DND-41 (cell line): ENCODE results near the gene TCERG1L.
A peak's percentile ranks its signal among the peaks of the same experiment; 100 is the strongest.

Experiments used
- ATAC-seq: fragments of 200-7000 bp; cut with Tn5 transposase; 3 replicates; pipeline ENCODE4 v1.9.1; 2021; ENCODE audit warnings: low read depth; ENCODE audit not compliant: insufficient read depth
- DNase-seq: peaks from one replicate; pipeline ENCODE4 v3.0.0-alpha.2; 2020
- H2AFZ ChIP-seq: 2 replicates; pipeline ENCODE4 v1.6.0; 2012; ENCODE audit warnings: low read depth, low read length
- H3K27ac ChIP-seq: 2 replicates; pipeline ENCODE4 v1.5.1; 2012; ENCODE audit warnings: low read length, inconsistent platforms
- H3K27me3 ChIP-seq: fragments of 200-600 bp; sonication (generic); 2 replicates; pipeline ENCODE4 v1.6.0; 2012; ENCODE audit warnings: low read length, mild to moderate bottlenecking, inconsistent platforms; ENCODE audit not compliant: insufficient read depth, poor library complexity
- H3K36me3 ChIP-seq: 2 replicates; pipeline ENCODE4 v1.5.1; 2012; ENCODE audit warnings: low read length, inconsistent platforms; ENCODE audit not compliant: insufficient read depth
- H3K4me1 ChIP-seq: 2 replicates; pipeline ENCODE4 v1.5.1; 2012; ENCODE audit warnings: mild to moderate bottlenecking, low read length; ENCODE audit not compliant: insufficient read depth
- H3K4me2 ChIP-seq: 2 replicates; pipeline ENCODE4 v1.6.0; 2012; ENCODE audit warnings: mild to moderate bottlenecking, moderate library complexity, low read length, inconsistent platforms; ENCODE audit not compliant: insufficient read depth
- H3K4me3 ChIP-seq, 2 experiments: fragments of 200-600 bp in 1 of 2; shearing (Covaris generic) in 1 of 2; 2 replicates each; pipeline ENCODE4 v1.5.1; 2012 to 2016; ENCODE audit warnings: inconsistent platforms in 2 of 2, low read length in 2 of 2, mild to moderate bottlenecking in 2 of 2, low read depth in 1 of 2, moderate library complexity in 1 of 2
- H3K79me2 ChIP-seq: 2 replicates; pipeline ENCODE4 v1.6.0; 2012; ENCODE audit warnings: low read length, inconsistent platforms; ENCODE audit not compliant: insufficient read depth
- H3K9ac ChIP-seq: 2 replicates; pipeline ENCODE4 v1.6.0; 2012; ENCODE audit warnings: low read depth, mild to moderate bottlenecking, inconsistent platforms, low read length, moderate library complexity
- H3K9me3 ChIP-seq: 2 replicates; pipeline ENCODE4 v1.5.1; 2012; ENCODE audit warnings: low read length, moderate library complexity, mild to moderate bottlenecking, inconsistent platforms; ENCODE audit not compliant: insufficient read depth, severe bottlenecking
- H4K20me1 ChIP-seq: 2 replicates; pipeline ENCODE4 v1.6.0; 2012; ENCODE audit warnings: low read length; ENCODE audit not compliant: insufficient read depth
- EZH2 ChIP-seq: IDR thresholded peaks from 3 replicates; pipeline ENCODE4 v1.6.1; 2012; ENCODE audit warnings: borderline replicate concordance, low read depth, mild to moderate bottlenecking, moderate library complexity, low read length, inconsistent platforms; ENCODE audit not compliant: severe bottlenecking
- TF ChIP-seq, protein P1 (sequence below): IDR thresholded peaks from 2 replicates; pipeline ENCODE4 v1.5.1; 2012; ENCODE audit warnings: borderline replicate concordance, low read length, moderate library complexity, mild to moderate bottlenecking; ENCODE audit not compliant: poor library complexity, severe bottlenecking; ENCODE audit errors: extremely low read depth

The TCERG1L gene

GRCh38 chr10:131067690-131068089, 243.8 kb downstream of the TCERG1L start:
- H3K27me3 ChIP-seq, result no peaks in the 10 kb centered on the region
- H3K27ac ChIP-seq, result no peak overlapping the region
- no peak overlapping the region for H3K4me3 ChIP-seq
- H3K79me2 ChIP-seq, result no peaks in the 10 kb centered on the region
- H3K4me2 ChIP-seq, result no peak overlapping the region
- no peak for DNase-seq
- H3K36me3 ChIP-seq, result no peaks in the 10 kb centered on the region
- no peak overlapping the region for H3K9ac ChIP-seq
- TF ChIP-seq EZH2, result no peak
- TF ChIP-seq, protein P1, sequence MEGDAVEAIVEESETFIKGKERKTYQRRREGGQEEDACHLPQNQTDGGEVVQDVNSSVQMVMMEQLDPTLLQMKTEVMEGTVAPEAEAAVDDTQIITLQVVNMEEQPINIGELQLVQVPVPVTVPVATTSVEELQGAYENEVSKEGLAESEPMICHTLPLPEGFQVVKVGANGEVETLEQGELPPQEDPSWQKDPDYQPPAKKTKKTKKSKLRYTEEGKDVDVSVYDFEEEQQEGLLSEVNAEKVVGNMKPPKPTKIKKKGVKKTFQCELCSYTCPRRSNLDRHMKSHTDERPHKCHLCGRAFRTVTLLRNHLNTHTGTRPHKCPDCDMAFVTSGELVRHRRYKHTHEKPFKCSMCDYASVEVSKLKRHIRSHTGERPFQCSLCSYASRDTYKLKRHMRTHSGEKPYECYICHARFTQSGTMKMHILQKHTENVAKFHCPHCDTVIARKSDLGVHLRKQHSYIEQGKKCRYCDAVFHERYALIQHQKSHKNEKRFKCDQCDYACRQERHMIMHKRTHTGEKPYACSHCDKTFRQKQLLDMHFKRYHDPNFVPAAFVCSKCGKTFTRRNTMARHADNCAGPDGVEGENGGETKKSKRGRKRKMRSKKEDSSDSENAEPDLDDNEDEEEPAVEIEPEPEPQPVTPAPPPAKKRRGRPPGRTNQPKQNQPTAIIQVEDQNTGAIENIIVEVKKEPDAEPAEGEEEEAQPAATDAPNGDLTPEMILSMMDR, result no peak
- no peaks in the 10 kb centered on the region for H4K20me1 ChIP-seq
- H3K9me3 ChIP-seq, result no peaks in the 10 kb centered on the region
- no peak for ATAC-seq
- H3K4me1 ChIP-seq, result no peaks in the 10 kb centered on the region
- H2AFZ ChIP-seq, result no peak overlapping the region

DNA sequence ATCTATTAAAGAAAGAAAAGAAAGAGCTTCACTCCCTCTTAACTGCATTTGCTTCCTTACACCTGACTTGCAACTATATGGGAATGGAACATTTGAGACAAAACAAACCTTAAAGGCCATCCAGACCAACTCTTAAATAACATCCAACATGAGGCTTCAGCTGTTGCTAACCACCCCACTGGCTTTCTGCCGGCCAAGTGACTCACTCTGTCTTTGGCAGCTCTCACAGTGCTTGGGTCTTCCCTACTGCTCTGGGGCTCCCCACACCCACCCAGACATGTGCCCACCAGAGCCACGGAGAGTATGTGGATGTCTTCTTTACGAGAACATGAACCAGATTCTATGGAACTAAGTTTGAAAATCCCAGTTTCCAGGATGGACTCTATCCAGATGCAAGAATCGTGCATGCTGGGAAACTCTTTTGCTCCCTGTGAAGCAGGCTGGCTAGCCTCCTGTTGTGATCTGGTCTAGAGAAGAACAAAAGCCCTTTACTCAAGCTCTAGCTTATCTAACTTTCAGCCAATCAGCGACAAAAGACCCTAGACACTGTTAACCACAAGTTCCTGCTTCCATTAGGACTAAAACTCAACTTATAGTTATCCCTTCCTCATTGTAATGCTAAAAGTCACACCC, 245.7 kb downstream of the TCERG1L start:
- Histone ChIP-seq H3K9ac (no peak overlapping the region), H2AFZ (no peak overlapping the region), H3K4me3 (no peak overlapping the region), H3K4me1 (no peaks in the 10 kb centered on the region), H3K36me3 (no peaks in the 10 kb centered on the region), H3K79me2 (no peaks in the 10 kb centered on the region), H3K27me3 (no peaks in the 10 kb centered on the region), H4K20me1 (no peaks in the 10 kb centered on the region), H3K9me3 (no peaks in the 10 kb centered on the region), H3K27ac (no peak overlapping the region), H3K4me2 (no peak overlapping the region)
- TF ChIP-seq EZH2, result no peak
- TF ChIP-seq, protein P1, result no peak
- ATAC-seq (peak; percentile 49; the same call in 1 of the 3 replicates), DNase-seq (no peak)

GRCh38 chr10:131063311-131063710, 248.2 kb downstream of the TCERG1L start:
- H3K27me3 ChIP-seq, result no peaks in the 10 kb centered on the region
- no peaks in the 10 kb centered on the region for H3K36me3 ChIP-seq
- no peak for ATAC-seq
- no peak overlapping the region for H3K9ac ChIP-seq
- no peak overlapping the region for H3K27ac ChIP-seq
- no peaks in the 10 kb centered on the region for H3K4me1 ChIP-seq
- H3K9me3 ChIP-seq, result no peaks in the 10 kb centered on the region
- no peak overlapping the region for H3K4me3 ChIP-seq
- H3K79me2 ChIP-seq, result no peaks in the 10 kb centered on the region
- H2AFZ ChIP-seq, result no peak overlapping the region
- TF ChIP-seq, protein P1, result no peak
- no peak for TF ChIP-seq EZH2
- H3K4me2 ChIP-seq, result no peak overlapping the region
- DNase-seq, result no peak
- H4K20me1 ChIP-seq, result no peaks in the 10 kb centered on the region
